Parathyroid adenoma (tissue), 2 donors: Measurements from ENCODE around the gene CASKIN2.

ENCODE experiments used
- H2AFZ ChIP-seq: fragments of 300-600 bp; sonication (generic); one replicate; pipeline ENCODE4 v1.7.0; 2017; ENCODE audit warnings: antibody characterized with exemption, mild to moderate bottlenecking
- H3K27ac ChIP-seq: fragments of 300-600 bp; sonication (generic); one replicate; pipeline ENCODE4 v1.7.0; 2017
- H3K27me3 ChIP-seq: fragments of 300-600 bp; sonication (generic); one replicate; pipeline ENCODE4 v1.7.0; 2017; ENCODE audit warnings: low read length; ENCODE audit not compliant: control insufficient read depth, insufficient read depth
- H3K36me3 ChIP-seq: fragments of 300-600 bp; sonication (generic); one replicate; pipeline ENCODE4 v1.7.0; 2017; ENCODE audit warnings: low read length; ENCODE audit not compliant: control insufficient read depth, insufficient read depth
- H3K4me1 ChIP-seq: fragments of 300-600 bp; sonication (generic); one replicate; pipeline ENCODE4 v1.7.0; 2017; ENCODE audit warnings: control low read depth
- H3K4me2 ChIP-seq: fragments of 300-600 bp; sonication (generic); one replicate; pipeline ENCODE4 v1.7.0; 2017; ENCODE audit warnings: low read length
- H3K4me3 ChIP-seq: fragments of 300-600 bp; sonication (generic); one replicate; pipeline ENCODE4 v1.7.0; 2017; ENCODE audit warnings: low read depth, low read length
- H3K79me2 ChIP-seq: fragments of 300-600 bp; sonication (generic); one replicate; pipeline ENCODE4 v1.7.0; 2017; ENCODE audit warnings: control low read depth
- H3K9ac ChIP-seq: fragments of 300-600 bp; sonication (generic); one replicate; pipeline ENCODE4 v1.7.0; 2017; ENCODE audit warnings: mild to moderate bottlenecking
- H3K9me3 ChIP-seq: fragments of 300-600 bp; sonication (generic); one replicate; pipeline ENCODE4 v1.7.0; 2017; ENCODE audit warnings: low read length; ENCODE audit not compliant: control insufficient read depth
- CTCF ChIP-seq: fragments of 300-600 bp; sonication (generic); IDR thresholded peaks from one replicate; pipeline ENCODE4 v1.7.0; 2017; ENCODE audit warnings: antibody characterized with exemption, mild to moderate bottlenecking
- donor health status: primary hyperparathyroidism.

The CASKIN2 gene

GRCh38 chr17:75530837-75531720 is 15.7 kb upstream of the CASKIN2 start:
- no peak overlapping the region for H3K4me3 ChIP-seq
- peaks cover 40% of the 10 kb centered on the region for H3K79me2 ChIP-seq
- H3K27ac ChIP-seq: no peak overlapping the region
- no peaks in the 10 kb centered on the region for H3K9me3 ChIP-seq
- no peak overlapping the region for H3K9ac ChIP-seq
- no peaks in the 10 kb centered on the region for H3K4me1 ChIP-seq
- H2AFZ ChIP-seq: no peak overlapping the region
- no peak for TF ChIP-seq CTCF
- no peak overlapping the region for H3K4me2 ChIP-seq
- no peaks in the 10 kb centered on the region for H3K27me3 ChIP-seq
- H3K36me3 ChIP-seq: no peaks in the 10 kb centered on the region

- no peaks in the 10 kb centered on the region for H3K4me1 ChIP-seq
- peak overlapping the region; percentile 48 for H3K27ac ChIP-seq
- no peak for TF ChIP-seq CTCF
- H2AFZ ChIP-seq: peak overlapping the region; percentile 85
- H3K9ac ChIP-seq: peak overlapping the region; percentile 35
- H3K36me3 ChIP-seq: no peaks in the 10 kb centered on the region
- H3K79me2 ChIP-seq: peaks cover 22% of the 10 kb centered on the region
- peak overlapping the region; percentile 58 for H3K4me3 ChIP-seq
- peak overlapping the region; percentile 81 for H3K4me2 ChIP-seq
- no peaks in the 10 kb centered on the region for H3K27me3 ChIP-seq
- no peaks in the 10 kb centered on the region for H3K9me3 ChIP-seq
Measured at GRCh38 chr17:75526555-75527270, 11.4 kb upstream of the CASKIN2 start.

- H3K9ac ChIP-seq: peak overlapping the region; percentile 35
- peak overlapping the region; percentile 58 for H3K4me3 ChIP-seq
- H3K4me1 ChIP-seq: no peaks in the 10 kb centered on the region
- peak overlapping the region; percentile 81 for H3K4me2 ChIP-seq
- no peaks in the 10 kb centered on the region for H3K9me3 ChIP-seq
- peaks cover 19% of the 10 kb centered on the region for H3K79me2 ChIP-seq
- TF ChIP-seq CTCF: no peak
- H3K27me3 ChIP-seq: no peaks in the 10 kb centered on the region
- H3K36me3 ChIP-seq: no peaks in the 10 kb centered on the region
- H2AFZ ChIP-seq: peak overlapping the region; percentile 85
- peak overlapping the region; percentile 48 for H3K27ac ChIP-seq
Measured at GRCh38 chr17:75525806-75526554, 10.6 kb upstream of the CASKIN2 start.

- H3K27ac ChIP-seq: peak within 1 kb of the TSS; percentile 77
- H3K36me3 ChIP-seq: no peaks in the 10 kb centered on the region
Measured at GRCh38 chr17:75524970-75525805, 9.9 kb upstream of the CASKIN2 start, which contains the start of gene LLGL2. Gene LLGL2 (plus strand): TSS chr17:75525697. CDS start chr17:75543427, 17,730 bp downstream.

More at GRCh38 chr17:75524970-75525805, 9.9 kb upstream of the CASKIN2 start, which contains the start of gene LLGL2:
- peak; percentile 65 for TF ChIP-seq CTCF
- H2AFZ ChIP-seq: peak within 1 kb of the TSS; percentile 90
- H3K4me1 ChIP-seq: no peaks in the 10 kb centered on the region
- peak within 1 kb of the TSS; percentile 98 for H3K4me2 ChIP-seq
- peaks cover 15% of the 10 kb centered on the region for H3K79me2 ChIP-seq
- peak within 1 kb of the TSS; percentile 82 for H3K4me3 ChIP-seq
- peak within 1 kb of the TSS; percentile 58 for H3K9ac ChIP-seq
- H3K27me3 ChIP-seq: no peaks in the 10 kb centered on the region
- H3K9me3 ChIP-seq: no peaks in the 10 kb centered on the region
